Choroid plexus epithelial cell (primary cell): ENCODE results near the gene NCS1.

Experiments used
- DNase-seq: peaks from one replicate; pipeline ENCODE4 v3.0.0-alpha.2; 2010; ENCODE audit warnings: low read depth
- H3K4me3 ChIP-seq: 2 replicates; pipeline ENCODE4 v1.5.1; 2011; ENCODE audit warnings: low read depth, mild to moderate bottlenecking, control low read depth, low read length, moderate library complexity
- TF ChIP-seq, protein P1 (sequence below): conservative IDR thresholded peaks from 2 replicates; pipeline ENCODE4 v1.5.1; 2011; ENCODE audit warnings: low read depth, mild to moderate bottlenecking, control low read depth, inconsistent platforms, low read length, moderate library complexity

The NCS1 gene

DNA sequence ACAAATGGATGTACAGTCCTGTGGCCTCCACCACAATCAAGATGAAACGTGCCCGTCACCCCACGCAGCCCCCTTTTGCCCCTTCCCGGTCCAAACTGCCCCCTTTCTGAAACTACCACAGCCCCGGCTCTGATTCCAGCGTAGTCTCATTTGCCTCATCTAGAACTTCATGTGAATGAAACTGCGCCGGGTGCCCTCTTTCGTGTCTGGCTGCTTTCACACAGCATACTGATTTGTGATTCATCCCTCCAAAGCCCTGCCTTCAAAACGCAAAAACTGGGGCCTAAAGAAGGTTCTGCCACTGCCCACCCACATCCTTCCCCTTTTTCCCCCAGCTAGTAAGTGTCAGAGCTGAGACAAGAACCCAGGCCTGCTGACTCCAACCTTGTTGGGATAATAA is 31.5 kb upstream of the NCS1 start:
- no peak overlapping the region for H3K4me3 ChIP-seq
- TF ChIP-seq, protein P1, sequence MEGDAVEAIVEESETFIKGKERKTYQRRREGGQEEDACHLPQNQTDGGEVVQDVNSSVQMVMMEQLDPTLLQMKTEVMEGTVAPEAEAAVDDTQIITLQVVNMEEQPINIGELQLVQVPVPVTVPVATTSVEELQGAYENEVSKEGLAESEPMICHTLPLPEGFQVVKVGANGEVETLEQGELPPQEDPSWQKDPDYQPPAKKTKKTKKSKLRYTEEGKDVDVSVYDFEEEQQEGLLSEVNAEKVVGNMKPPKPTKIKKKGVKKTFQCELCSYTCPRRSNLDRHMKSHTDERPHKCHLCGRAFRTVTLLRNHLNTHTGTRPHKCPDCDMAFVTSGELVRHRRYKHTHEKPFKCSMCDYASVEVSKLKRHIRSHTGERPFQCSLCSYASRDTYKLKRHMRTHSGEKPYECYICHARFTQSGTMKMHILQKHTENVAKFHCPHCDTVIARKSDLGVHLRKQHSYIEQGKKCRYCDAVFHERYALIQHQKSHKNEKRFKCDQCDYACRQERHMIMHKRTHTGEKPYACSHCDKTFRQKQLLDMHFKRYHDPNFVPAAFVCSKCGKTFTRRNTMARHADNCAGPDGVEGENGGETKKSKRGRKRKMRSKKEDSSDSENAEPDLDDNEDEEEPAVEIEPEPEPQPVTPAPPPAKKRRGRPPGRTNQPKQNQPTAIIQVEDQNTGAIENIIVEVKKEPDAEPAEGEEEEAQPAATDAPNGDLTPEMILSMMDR, result no peak
- no peak for DNase-seq

DNA sequence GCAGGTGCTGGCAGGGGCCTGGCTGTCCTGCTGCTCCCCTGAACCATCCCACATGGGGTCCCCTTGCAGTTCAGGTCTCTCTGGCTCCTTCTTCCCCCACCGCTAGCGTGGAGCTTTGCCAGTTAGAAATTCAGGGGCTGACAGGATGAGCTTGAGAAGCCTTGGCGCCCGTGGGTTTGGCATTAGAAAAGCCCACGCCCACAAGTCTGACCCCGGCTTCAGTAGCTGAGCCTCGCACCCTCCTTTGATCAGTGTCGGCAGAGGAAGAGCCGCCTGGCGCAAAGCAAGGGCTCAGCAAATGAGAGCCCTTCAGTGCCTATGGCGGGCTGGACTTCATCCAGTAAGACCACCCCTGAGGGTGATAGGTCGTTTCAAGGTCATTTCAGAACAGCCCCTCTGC is 30.1 kb upstream of the NCS1 start:
- no peak for DNase-seq
- H3K4me3 ChIP-seq, result no peak overlapping the region
- TF ChIP-seq, protein P1, result no peak

DNA sequence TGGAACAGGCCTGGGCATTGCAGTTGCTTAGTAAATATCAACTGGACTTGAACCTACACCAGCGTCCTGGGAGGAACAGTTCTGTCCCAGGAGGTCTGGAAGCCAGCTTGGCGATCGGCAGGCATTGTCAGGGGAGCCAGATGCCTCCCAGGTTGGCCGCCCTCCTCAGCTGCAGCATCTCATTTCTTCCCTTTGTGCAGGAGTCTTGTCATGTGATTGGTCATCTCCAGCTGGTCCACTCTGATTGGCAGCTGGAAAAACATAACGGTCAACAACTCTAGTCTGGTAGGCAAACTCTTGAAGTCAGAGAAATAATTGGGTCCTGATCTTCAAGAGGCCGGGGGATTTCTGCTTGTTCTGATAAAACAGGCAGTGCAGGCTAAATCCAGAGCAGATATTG is 29.6 kb upstream of the NCS1 start:
- H3K4me3 ChIP-seq, result no peak overlapping the region
- no peak for DNase-seq
- TF ChIP-seq, protein P1, result no peak

DNA sequence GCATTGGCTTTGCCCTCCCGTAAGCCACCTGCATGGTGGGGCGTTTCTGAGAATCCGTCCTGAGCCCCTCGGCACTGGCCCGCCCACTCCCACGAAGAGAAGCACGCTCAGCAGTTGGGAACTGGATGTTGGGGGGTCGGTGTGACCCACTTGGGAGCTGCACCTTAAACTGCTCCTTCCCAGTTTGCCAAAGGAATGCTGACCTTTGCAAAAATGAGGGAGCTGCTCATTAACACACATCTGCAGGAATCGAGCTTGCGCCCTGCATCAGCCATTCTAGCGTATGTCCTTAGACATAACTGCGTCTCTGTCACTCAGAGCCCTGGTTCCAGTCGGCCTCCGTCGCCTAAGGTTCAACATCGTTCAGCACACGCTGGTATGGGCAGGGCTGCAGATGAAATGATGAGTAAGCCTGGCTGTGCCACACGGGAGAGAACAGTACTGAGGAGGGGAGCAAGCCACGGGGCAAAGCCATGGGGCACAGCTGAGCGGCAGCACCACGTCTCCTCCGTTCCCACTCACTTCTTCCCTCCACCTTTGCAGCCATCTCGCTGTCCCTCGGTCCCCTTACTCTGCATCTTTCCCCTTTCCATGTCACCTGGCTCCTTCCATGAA is 28.8 kb upstream of the NCS1 start:
- H3K4me3 ChIP-seq, result no peak overlapping the region
- DNase-seq, result no peak
- TF ChIP-seq, protein P1, result no peak

DNA sequence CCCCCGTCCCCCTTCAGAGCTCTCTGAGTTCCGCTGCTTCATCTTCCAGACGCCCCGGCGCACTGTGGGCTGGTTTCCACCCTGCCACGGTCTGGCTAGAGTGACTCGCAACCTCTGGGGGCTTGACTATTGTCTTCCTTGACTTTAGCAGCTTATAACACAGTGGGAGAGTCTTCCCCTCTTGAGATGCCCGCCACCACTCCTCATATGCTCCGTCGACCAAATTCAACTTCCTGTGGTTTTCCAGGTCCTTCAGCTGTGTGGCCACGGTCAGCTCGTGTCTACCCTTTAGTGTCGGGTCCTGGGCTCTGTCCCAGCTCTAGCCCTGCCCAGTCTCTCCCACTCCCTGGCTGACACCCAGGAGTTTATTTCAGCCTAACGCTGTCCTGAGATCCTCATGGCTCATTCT is 28.2 kb upstream of the NCS1 start:
- no peak for DNase-seq
- TF ChIP-seq, protein P1, result no peak
- no peak overlapping the region for H3K4me3 ChIP-seq

DNA sequence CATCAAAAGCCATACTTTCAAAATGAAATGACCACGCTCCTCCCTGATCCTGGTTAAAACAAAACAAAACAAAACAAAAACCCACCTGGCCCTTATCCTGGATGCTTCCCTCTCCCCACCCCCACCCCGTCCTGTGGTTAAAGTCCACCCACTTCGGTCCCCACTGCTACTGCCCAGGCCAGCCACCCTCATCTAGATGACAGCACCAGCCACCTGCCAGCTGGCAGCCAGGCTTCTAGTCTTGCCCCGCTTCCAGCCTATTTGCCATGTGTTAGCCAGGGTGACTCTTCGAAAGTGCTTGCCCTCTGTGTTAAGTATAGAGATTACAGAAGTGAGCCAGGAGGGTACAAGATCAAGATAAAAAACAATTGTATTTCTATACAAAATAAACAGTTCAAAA is 27.5 kb upstream of the NCS1 start:
- TF ChIP-seq, protein P1, result no peak
- no peak for DNase-seq
- no peak overlapping the region for H3K4me3 ChIP-seq

DNA sequence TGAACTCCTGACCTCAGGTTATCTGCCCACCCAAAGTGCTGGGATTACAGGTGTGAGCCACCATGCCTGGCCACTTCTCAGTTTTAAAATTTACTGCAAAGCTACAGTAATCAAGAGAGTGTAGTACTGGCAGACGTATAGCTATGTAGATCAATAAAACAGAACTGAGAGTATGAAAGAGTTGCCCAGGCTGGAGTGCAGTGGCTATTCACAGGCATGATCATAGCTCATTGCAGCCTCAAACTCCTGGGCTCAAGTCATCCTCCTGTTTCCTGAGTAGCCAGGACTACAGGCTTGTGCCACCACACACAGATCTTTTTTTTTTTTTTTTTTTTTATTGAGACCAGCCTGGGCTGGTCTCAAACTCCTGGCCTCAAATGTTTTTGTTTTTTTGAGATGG is 26.5 kb upstream of the NCS1 start:
- DNase-seq, result no peak
- TF ChIP-seq, protein P1, result no peak
- H3K4me3 ChIP-seq, result no peak overlapping the region
